ENCODE results near the gene TBX19.
"Not testable (repeated sequence)": the region's sequence is repeated elsewhere in the genome, so short reads cannot be mapped to it uniquely, and the experiment has no call there.

Gene TBX19

DNA sequence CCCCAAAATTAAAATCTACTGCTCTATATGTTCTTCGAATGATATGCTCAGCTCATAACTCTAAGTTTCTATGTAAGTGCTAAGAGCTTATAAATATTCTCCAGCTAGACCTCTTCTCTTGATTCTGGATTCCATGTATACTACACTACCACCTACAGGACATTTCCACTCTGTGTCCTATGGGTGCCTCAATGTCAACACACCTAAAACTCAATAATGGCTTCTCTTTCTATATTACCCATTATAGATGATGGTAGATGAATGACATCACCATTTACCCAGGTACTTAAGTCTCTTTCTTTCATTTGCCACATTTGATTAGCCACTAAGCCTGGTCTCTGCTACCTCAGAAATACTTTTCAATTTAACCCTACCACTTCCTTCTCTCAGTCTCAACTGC lies 41.3 kb downstream of the TBX19 start:
- peak; percentile 53 for DNase-seq

DNA sequence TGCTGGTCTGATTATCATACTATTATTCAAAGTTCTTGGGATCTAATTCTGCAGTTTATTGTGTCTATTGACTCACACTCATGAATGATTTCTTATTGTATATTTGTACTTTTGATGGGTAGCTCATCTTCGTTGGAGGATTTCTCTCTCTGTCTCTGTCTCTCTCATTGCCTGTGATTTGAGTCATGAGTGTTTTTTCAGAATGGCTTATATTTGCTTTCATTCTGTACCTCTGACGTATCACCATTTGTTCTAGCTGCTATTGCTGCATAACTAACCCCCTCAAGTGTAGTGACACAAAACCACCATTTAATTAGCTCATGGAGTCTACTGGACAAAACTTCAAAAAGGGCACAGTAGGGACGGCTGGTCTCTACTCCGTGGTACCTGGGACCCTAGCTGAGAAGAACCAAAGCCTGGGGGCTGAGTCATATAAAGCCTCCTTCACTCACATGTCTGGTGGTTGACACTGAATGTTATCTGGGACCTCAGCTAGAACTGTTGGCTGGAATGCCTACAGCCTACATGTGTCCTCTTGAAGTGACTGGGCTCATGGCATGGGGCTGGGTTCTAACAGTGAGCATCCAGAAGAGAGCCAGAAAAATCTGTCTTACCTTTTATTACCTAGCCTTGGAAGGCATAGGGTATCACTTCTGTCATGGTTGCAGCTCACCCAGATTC lies 44.2 kb downstream of the TBX19 start:
- DNase-seq: no peak

DNA sequence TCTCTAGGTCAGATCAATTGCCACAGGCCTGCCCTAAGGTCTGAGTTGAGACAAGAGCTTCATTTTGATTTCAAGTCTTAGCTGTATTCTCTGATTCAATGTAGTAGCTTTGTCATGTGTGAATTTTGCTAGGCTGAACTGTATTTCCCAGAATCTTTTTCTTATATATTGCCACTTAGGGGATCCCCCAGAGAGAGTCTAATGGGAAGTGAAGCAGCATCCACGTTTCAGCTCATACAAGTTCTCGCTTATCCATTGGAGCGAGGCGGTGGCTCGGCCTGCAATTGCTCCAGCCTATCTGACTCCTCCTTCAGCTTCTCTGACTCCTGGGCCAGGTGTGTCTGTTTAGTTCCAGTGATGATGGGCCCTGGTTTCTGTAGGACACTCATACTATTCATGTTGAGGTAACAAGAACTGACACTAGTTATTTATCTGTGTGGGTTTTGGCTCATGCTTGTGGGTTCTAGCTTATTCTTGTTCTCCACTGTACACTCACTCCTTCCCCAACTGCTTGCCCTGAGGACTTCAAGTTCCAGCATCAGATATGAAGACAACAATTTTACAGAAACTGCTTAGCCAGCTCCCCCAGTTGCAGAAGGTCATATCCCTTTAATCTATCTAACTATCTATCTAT lies 48.2 kb downstream of the TBX19 start:
- DNase-seq: no peak

DNA sequence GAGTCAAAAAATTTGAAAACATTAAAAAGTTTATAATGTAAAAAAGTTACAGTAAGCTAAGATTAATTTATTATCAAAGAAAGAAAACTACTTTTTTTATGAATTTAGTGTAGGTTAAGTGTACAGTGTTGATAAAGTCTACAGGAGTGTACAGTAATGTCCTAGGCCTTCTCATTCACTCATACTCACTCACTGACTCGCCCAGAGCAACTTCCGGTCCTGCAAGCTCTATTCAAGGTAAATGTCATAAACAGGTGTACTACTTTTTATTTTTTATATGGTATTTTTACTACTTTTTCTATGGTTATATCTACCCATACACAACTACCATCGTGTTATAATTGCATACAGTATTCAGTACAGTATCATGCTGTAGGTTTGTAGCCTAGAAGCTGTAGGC lies 49.6 kb downstream of the TBX19 start:
- no peak for DNase-seq

DNA sequence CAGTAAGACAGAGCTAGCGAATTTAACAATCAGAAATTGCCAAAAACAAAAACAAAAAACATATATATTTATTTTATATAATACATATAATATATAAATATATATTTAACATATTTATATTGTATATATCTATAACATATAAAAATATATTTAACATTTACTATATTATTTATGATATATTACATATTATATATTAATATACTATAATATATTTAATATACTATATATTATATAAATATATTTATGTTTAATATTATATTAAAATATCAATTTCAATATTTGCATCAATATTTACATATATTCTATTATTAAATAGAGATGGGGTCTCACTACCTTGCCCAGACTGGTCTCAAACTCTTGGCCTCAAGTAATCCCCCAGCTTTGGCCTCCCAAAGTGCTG lies 50.9 kb downstream of the TBX19 start:
- no peak for DNase-seq

DNA sequence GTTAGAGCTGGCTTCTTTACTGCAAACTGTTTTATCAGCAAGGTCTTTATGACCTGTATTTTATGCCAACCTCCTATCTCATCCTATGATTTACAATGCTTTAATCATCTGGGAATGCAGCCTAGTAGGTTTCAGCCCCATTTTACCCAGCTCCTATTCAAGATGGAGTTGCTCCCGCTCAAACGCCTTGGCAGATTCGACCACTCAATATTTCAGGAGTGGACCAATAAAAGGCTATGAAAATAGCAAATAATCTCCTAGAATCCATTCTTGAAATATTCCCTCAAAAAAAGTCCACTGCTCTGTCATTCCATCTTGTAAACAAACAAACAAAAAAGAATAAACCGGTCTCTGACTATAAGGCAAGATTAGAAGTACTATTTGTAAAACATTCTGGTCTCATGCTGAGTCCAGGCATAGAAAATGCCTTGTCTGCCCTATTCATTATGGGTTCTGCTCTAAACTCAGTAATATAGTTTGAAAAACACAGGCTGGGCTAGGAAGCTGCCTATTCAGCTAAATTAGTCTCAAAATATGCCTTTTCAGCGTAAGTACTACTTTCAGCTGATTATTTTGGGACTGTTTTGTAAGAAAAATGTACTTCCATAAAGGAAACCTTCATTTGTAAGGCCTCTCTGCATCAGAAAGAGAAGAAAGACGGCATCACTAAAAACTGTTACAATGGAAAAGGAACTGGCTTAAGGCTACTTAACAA lies 53.0 kb downstream of the TBX19 start:
- DNase-seq: no peak

DNA sequence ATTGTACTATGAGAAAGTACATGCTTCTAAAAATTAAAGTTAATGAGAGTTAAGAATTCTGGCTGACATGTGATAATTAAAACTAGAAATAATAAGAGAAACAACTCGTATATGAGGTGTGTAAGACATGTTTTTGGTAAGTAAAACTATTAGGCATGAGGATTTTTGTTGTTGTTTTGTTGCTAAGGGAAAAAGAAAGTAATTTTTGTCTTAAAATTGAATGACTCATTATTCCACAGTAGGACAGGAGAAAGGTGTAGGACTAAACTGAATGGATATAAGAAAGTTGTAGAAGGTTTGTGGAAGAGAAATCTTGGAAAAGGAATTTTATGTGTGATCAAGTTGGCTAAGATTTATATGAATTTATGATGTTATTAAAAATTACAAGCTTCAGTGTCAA lies 54.8 kb downstream of the TBX19 start:
- no peak for DNase-seq

DNA sequence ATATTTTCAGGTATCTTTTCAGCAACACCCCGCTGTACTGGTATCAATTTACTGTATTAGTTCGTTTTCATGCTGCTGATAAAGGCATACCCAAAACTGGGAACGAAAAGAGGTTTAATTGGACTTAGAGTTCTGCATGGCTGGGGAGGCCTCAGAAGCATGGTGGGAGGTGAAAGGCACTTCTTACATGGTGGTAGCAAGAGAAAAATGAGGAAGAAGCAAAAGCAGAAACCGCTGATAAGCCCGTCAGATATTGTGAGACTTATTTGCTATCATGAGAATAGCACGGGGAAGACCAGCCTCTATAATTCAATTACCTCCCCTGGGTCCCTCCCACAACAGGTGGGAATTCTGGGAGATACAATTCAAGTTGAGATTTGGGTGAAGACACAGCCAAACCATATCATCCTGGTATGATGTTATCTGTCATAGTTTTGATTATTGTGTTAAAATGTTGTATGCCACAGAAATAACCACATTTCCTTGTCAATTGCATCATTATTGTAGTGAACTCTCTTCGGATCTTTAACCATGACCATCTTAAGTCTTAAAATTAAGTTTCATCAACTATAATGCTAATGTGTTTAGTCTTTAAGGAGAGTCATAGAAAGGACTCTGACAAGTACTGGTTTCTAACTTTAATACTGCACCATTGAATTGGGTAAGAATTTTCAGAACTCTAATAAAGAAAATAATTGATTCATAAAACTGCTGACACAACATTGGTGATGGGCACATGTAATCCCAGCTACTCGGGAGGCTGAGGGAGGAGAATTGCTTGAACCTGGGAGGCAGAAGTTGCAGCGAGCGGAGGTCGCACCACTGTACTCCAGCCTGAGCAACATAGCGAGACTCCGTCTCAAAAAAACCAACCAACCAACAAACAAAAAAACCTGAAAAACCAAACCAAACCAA lies 58.2 kb downstream of the TBX19 start:
- DNase-seq: no peak

DNA sequence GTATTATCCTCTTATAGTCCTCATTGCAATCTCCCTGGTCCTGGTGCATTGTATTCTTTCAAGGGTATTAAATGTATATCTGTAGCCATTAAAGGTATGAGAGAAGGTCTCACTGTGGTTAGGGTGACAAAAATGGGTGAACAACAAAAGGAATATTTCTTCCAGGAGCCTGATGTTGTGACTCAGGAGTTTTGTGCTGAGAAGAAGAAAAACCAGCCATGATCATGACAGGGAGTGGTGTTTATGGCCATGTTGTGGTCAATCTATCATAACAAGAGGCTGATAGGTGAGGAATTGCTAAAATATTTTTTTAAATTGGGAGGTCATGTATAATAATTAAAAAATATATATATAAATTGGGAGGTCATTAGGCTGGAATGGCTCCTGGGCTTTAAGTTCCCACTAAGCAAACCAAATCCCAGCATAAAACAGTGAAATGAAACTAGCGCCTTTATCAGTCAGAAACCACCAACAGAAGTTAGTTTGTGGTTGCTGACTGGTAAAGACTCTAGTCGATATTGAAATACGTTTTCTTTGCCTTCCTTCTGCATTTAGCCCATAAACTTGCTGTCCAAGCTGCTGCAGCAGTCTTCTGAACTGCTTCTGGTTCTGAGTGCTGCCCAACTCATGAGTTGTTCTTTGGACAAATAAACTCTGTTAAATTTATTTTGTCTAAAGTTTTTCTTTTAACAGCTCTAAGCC lies 60.3 kb downstream of the TBX19 start:
- no peak for DNase-seq

DNA sequence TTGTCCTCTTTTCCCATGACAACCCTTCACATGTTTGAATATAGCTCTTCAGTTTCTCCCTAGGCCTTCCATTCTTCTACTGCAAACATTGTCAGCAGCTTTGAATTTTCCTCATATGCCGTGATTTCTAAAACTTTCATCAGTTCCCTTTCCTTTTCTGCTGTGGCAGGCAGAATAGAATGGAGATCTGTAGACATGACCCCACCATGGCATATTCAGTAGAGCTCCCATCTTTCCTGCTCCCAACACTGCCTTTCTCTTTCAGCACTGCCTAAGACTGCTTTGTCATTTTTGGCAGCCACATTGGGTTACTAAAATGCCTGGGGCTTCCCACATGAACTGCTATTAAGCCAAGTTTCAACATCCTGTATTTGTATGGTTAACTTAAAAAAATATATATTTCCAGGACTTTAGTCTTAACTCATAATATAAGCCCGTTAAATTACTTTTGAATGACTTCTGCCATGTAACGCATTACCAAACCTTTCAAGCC lies 60.9 kb downstream of the TBX19 start:
- DNase-seq: no peak

DNA sequence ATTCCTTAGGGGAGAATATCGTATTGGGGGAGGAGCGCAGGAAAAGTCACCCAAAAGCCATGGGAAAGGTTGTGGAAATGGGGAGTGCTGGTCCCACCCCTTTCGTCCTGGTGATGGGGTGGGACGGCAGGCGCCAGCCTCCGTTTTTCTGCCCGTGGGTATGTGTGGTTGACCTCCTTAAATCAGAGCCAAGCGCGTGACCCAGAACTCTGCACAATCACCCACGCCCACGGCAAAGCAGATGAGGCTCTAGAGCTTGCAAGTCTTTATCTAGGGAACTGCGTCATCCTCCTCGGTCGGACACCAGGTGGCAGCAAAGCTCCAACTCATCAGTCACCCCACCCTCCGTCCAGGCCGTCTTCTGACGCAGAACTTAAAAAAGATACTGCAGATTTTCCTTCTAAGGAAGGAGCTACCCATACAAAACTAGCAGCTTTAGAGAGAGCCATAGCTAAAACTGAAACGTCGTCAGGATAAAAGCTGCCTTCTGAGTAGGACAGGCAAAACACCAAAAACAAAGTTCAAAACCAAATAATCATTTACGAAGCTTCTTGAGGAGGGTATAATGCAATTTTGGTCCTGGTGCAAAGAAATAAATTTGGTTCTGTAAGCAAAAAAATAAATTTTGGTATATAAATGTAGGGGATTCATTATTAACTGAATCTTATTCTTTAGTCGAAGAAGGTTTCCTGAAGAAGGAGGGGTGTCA lies 62.0 kb downstream of the TBX19 start:
- peak; percentile 83 for DNase-seq

DNA sequence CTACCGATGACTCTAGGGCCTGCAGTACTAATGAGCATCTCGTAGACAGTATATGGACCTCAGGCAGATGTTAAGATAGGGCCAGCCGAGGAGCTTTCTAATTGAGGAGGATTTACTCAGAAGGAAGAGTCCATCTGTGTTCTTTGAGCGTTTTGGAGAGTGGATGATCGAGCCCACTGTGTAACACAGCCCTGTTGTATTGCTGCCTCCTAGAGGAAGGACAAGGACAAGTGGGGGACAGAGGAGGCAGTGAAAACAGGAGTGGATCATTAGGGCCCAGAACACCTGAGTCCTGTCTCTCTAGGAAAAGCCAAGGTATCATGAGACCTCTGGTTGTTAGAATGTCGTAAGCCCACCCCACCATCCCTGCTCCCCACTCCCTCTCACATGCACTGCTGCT lies 62.9 kb downstream of the TBX19 start:
- no peak for DNase-seq

DNA sequence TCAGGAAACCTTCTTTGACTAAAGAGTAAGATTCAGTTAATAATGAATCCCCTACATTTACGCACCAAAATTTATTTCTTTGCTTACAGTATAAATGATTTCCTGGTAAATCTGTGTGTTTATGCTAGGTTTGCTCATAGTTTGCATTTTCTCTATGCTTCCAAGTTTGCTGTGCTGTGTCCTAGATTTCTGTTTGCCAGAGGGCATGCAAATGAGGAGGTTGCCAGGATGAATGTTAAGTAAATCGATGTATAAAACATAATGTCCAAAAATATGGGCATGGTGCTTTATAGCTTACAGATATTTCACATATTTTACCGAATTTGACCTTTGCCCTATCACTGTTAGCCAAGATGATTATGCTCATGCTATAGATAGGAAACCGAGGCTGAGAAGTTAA lies 63.8 kb downstream of the TBX19 start:
- DNase-seq: no peak

DNA sequence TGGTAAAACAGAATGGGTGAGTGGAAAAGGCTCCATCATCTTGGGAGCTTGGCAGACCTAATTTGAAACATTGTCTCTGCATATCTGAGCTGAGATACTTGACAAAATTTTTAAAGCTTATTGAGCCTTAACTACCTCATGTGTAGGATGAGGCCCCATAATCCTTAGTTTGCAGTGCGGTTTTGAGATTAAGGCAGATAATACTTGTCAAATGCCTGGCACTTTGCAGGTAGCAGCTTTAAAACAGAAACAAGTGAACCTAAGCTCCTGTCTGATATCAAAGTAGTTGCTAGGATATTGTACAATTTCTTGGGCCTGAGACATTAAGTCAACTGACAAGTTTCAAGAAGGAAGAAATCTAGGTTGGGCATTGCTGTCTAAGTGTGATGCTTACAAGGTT lies 65.3 kb downstream of the TBX19 start:
- no peak for DNase-seq

DNA sequence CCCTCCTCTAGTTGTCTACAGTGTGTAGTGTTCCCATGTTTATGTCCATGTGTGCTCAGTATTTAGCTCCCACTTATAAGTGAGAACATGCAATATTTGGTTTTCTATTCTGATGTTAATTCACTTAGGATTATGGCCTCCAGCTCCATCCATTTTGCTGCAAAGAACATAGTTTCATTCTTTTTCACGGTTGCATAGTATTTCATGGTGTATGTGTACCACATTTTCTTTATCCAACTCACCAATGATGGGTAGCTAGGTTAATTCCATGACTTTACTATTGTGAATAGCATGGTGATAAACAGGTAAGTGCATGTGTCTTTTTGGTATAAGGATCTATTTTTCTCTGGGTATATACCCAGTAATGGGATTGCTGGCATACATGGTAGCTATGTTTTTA lies 67.0 kb downstream of the TBX19 start:
- no peak for DNase-seq

DNA sequence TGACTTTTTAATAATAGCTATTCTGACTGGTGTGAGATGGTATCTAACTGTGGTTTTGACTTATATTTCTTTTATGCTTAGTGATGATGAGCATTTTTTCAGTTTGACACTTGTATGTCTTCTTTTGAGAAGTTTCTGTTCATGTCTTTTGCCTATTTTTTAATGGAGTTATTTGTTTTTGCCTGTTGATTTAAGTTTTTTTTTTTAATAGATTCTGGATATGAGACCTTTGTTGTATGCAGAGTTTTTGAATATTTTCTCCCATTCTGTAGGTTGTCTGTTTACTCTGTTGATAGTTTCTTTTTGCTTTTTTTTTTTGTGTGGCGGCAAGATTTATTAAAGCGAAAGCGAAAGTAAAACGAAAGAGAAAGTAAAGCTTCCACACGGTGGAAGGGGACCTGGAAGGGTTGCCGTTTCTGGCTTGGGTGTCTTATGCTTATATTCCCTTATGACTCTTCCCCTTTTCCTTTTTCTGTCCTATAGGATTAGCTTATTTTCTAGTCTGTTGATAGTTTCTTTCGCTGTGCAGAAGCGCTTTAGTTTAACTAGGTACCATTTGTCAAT lies 67.6 kb downstream of the TBX19 start:
- DNase-seq: no peak

DNA sequence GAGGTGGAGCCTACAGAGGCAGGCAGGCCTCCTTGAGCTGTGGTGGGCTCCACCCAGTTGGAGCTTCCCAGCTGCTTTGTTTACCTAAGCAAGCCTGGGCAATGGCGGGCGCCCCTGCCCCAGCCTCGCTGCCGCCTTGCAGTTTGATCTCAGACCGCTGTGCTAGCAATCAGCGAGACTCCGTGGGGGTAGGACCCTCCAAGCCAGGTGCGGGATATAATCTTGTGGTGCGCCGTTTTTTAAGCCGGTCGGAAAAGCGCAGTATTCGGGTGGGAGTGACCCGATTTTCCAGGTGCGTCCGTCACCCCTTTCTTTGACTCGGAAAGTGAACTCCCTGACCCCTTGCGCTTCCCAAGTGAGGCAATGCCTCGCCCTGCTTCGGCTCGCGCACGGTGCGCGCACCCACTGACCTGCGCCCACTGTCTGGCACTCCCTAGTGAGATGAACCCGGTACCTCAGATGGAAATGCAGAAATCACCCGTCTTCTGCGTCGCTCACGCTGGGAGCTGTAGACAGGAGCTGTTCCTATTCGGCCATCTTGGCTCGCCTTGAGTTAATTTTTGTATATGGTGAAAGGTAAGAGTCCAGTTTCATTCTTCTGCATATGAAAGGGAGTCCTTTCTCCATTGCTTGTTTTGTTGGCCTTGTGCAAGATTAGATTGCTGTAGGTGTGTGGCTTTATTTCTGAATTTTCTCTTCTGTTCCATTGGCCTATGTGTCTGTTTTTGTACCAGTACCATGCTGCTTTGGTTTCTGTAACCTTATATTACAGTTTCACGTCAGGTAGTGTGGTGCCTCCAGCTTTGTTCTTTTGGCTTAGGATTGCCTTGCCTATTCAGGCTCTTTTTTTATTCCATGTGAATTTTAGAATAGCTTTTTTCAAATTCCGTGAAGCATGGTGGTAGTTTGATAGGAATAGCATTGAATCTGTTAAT lies 73.9 kb downstream of the TBX19 start:
- DNase-seq: not testable (repeated sequence)

DNA sequence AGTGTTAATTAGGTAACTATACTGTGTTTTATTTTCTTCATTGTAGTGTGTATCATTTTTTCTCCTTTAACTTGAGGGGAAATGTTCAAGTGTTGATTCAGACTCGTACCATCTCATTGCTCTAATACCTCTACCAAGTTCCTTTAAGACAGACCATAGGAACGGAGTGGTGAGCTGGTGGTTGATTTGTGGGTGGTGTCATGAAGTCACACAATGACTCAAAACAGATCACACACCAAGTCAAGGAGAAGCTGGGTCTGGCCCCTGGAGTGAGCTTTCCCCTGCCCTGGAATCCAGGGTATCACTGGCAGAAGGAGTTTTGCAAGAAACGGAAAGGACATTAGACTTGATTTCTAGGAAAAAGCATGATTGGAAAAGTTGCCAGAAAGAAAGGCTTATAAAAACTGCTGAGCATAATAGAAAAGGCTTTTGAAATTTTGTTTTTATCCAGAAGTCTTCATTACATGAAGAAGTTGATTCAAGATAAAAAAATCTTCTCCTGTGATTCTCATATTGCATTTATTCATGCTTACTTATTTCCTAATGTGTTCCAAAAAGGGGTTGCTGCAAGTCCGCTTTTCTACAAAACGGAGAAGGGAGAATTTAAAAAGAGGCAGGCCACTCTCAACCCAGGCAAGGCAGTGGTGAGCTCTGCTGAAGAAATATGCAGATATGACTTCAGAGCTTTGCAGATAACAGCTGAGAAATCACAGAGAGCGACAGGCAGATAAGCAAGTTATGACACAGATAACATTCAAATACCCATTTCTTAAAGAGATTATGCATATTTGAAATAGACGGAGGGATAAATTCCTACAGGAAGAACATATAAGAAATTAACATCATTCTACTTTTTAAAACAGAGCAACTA lies 79.7 kb downstream of the TBX19 start:
- DNase-seq: no peak

DNA sequence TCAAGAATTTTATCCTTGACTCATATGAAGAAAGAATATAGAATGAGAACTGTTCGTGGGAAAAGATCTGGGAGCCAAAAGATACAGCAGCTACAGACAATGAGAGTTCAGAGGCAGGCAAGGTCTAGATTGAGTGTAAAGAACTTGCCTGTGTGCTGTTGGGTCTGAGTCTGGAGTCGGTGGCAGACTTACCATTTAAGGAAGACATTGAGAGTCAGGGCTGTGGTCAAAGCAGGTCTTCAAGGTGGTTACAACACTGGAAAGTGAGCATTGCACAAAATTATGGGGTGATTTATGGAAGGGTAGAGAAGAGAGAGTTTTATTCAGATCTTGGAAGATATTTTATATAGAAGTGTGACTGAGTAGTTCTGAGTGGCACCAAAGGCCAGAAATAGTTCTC lies 80.6 kb downstream of the TBX19 start:
- DNase-seq: no peak
